GM12878 (cell line): ENCODE data around the gene SLC27A5. TPM values are rescaled to one million over a fixed set of nuclear protein-coding genes. Genes with fewer than 3 reads are reported as not detected.
A peak's percentile ranks its signal among the peaks of the same experiment; 100 is the strongest.
"Not testable (repeated sequence)": the region's sequence is repeated elsewhere in the genome, so short reads cannot be mapped to it uniquely, and the experiment has no call there.

Experiments
- ATAC-seq: fragments of 200-7000 bp; cut with Tn5 transposase; 3 replicates; pipeline ENCODE4 v1.9.1; 2020; ENCODE audit warnings: mild to moderate bottlenecking, moderate library complexity
- BruUV-seq: library from RNA; stranded (reverse); fragments of 400-500 nt; replicated peaks from 2 replicates; lab custom pipeline; 2021; lab: Mats Ljungman, UMichigan
- CTCF ChIA-PET: fragments of 300-600 bp; sonication (Branson Sonifier 250); formaldehyde crosslinking; extraction: SDS; loops from one replicate; lab custom pipeline; 2021; ENCODE audit warnings: inconsistent platforms; lab: Yijun Ruan, JAX
- POLR2A ChIA-PET: fragments of 350-600 bp; formaldehyde crosslinking; extraction: SDS; loops from one replicate; lab custom pipeline; 2021; ENCODE audit warnings: inconsistent platforms; lab: Charles Lee
- RAD21 ChIA-PET: fragments of 300-600 bp; sonication (Branson Sonifier 250); formaldehyde crosslinking; loops from one replicate; lab custom pipeline; 2023; ENCODE audit warnings: antibody characterized with exemption; ENCODE audit not compliant: unreplicated experiment; lab: Charles Lee
- SMC1A ChIA-PET: fragments of 300-600 bp; sonication (Branson Sonifier 250); formaldehyde crosslinking; loops from one replicate; lab custom pipeline; 2023; ENCODE audit not compliant: unreplicated experiment, uncharacterized antibody; lab: Charles Lee
- DNase-seq: peaks from one replicate; pipeline ENCODE4 v3.0.0-alpha.2; 2011; ENCODE audit warnings: low read depth, low spot score
- FAIRE-seq: peaks from 3 replicates; lab custom pipeline; 2011; peaks lifted over from hg19 to GRCh38; lab: Jason Lieb, UNC
- H2AFZ ChIP-seq: 2 replicates; pipeline ENCODE4 v1.6.0; 2011; ENCODE audit warnings: low read depth, low read length, control low read depth; ENCODE audit not compliant: control insufficient read depth
- H3K27ac ChIP-seq: 2 replicates; pipeline ENCODE4 v1.5.1; 2011; ENCODE audit warnings: control low read depth; ENCODE audit not compliant: control insufficient read depth, insufficient read depth
- H3K27me3 ChIP-seq, 2 experiments: replicated peaks in 1 of 2; 2 replicates each; pipeline versions ENCODE4 v1.6.0 to v1.6.1; 2011; ENCODE audit warnings: low read length in 1 of 2; ENCODE audit not compliant: control insufficient read depth in 2 of 2, insufficient read depth in 2 of 2
- H3K36me3 ChIP-seq, 2 experiments: 2 replicates each; pipeline ENCODE4 v1.5.1; 2011; ENCODE audit warnings: low read length in 1 of 2; ENCODE audit not compliant: control insufficient read depth in 2 of 2, insufficient read depth in 2 of 2
- H3K4me1 ChIP-seq: 2 replicates; pipeline ENCODE4 v1.6.1; 2011; ENCODE audit warnings: mild to moderate bottlenecking, low read length, moderate library complexity, mixed read lengths; ENCODE audit not compliant: control insufficient read depth, insufficient read depth
- H3K4me2 ChIP-seq: 2 replicates; pipeline ENCODE4 v1.6.0; 2011; ENCODE audit warnings: control low read depth; ENCODE audit not compliant: control insufficient read depth, insufficient read depth
- H3K4me3 ChIP-seq: fragments of 200-600 bp; sonication (generic); 2 replicates; pipeline ENCODE4 v1.5.1; 2016
- H3K79me2 ChIP-seq: 2 replicates; pipeline ENCODE4 v1.6.0; 2011; ENCODE audit warnings: low read length; ENCODE audit not compliant: control insufficient read depth, insufficient read depth
- H3K9ac ChIP-seq: 2 replicates; pipeline ENCODE4 v1.8.0; 2011; ENCODE audit warnings: low read length, control low read depth, mixed read lengths; ENCODE audit not compliant: control insufficient read depth, insufficient read depth
- H3K9me3 ChIP-seq: replicated peaks from 3 replicates; pipeline ENCODE4 v1.5.1; 2011; ENCODE audit warnings: mild to moderate bottlenecking, low read length; ENCODE audit not compliant: control insufficient read depth, insufficient read depth
- H4K20me1 ChIP-seq: 2 replicates; pipeline ENCODE4 v1.6.0; 2011; ENCODE audit not compliant: control insufficient read depth, insufficient read depth
- EED ChIP-seq: sonication (generic); IDR thresholded peaks from 2 replicates; pipeline ENCODE4 v1.6.1; 2016; ENCODE audit warnings: antibody characterized with exemption, low read depth
- MTA3 ChIP-seq: IDR thresholded peaks from 2 replicates; pipeline ENCODE4 v1.6.1; 2012; ENCODE audit warnings: low read length, inconsistent platforms, borderline replicate concordance
- MYB ChIP-seq: fragments of 150-350 bp; IDR thresholded peaks from 2 replicates; pipeline ENCODE4 v1.6.1; 2014; ENCODE audit warnings: mild to moderate bottlenecking, low read depth, low read length, borderline replicate concordance
- MYC ChIP-seq: IDR thresholded peaks from 2 replicates; pipeline ENCODE4 v1.6.1; 2011; ENCODE audit warnings: mild to moderate bottlenecking, low read length, moderate library complexity, inconsistent platforms; ENCODE audit not compliant: insufficient read depth, insufficient replicate concordance, insufficient read length, severe bottlenecking
- NBN ChIP-seq: fragments of 450-650 bp; IDR thresholded peaks from 2 replicates; pipeline ENCODE4 v1.6.1; 2016
- PRDM15 ChIP-seq: fragments of 450-650 bp; formaldehyde crosslinking; IDR thresholded peaks from 2 replicates; pipeline ENCODE4 v1.4.0; 2020; ENCODE audit warnings: mild to moderate bottlenecking, moderate library complexity
- RELB ChIP-seq: fragments of 450-650 bp; IDR thresholded peaks from 2 replicates; pipeline ENCODE4 v1.6.1; 2017; ENCODE audit warnings: low read depth, mild to moderate bottlenecking, moderate library complexity
- SMARCA5 ChIP-seq: fragments of 450-650 bp; IDR thresholded peaks from 2 replicates; pipeline ENCODE4 v1.6.1; 2017; ENCODE audit warnings: mild to moderate bottlenecking
- WGBS: methylation state at CpG from one replicate; pipeline ENCODE4 v1.1.6; 2016; ENCODE audit warnings: low lambda C conversion rate; ENCODE audit not compliant: insufficient replicate concordance, insufficient coverage; ENCODE audit errors: missing lambda C conversion rate; 5-methylcytosine and 5-hydroxymethylcytosine counted together
- in situ Hi-C: fragments of 300-500 bp; cut with MboI; formaldehyde crosslinking; loops from 9 replicates; pipeline ENCODE4 v1.14.3; 2018; ENCODE audit warnings: mixed read lengths
- intact Hi-C: fragments of 100-400 bp; cut with micrococcal nuclease; formaldehyde crosslinking; loops from one replicate; pipeline ENCODE4 v1.14.2; 2022; ENCODE audit not compliant: unreplicated experiment
- polyA plus RNA-seq, 11 experiments: library from polyadenylated mRNA; depleted of rRNA in 4 of 11; unstranded in 6 of 11; stranded (reverse) in 5 of 11; fragments of >200 nt; fragmentation: Nextera tagmentation in 4 of 11; fragmentation: Illumina TruSeq in 1 of 11; extraction: Ambion mirVana in 4 of 11; extraction: Trizol in 1 of 11; gene quantifications; 1 replicate in 1 of 11; 2 replicates in 10 of 11; pipeline versions ENCODE4 v1.2.1 to v1.2.3, GENCODE V29; 2011 to 2016; ENCODE audit warnings: inconsistent platforms in 2 of 11, missing spikeins in 2 of 11, low read depth in 1 of 11
- total RNA-seq, 4 experiments: library from RNA; depleted of rRNA in 3 of 4; stranded (reverse); fragments of >200 nt in 3 of 4; fragmentation: Illumina TruSeq in 1 of 4; extraction: Trizol in 1 of 4; gene quantifications; 2 replicates each; pipeline versions ENCODE4 v1.2.1 to v1.2.3, GENCODE V29; 2013 to 2021

SLC27A5 gene
- total and polyA plus RNA-seq, 10 of the 15 experiments (the other 5 are each of a cell fraction or from before 2014, with no cell fraction given) = 21.2 to 127 (median 31.8) TPM

GRCh38 chr19:58543826-58544590 is 32.2 kb upstream of the SLC27A5 start, which contains the start of gene TRIM28 (continued):
- TF ChIP-seq PRDM15 (CRISPR knock-in tag) = no peak
- no peak for TF ChIP-seq MYB
- peak; percentile 87 for TF ChIP-seq SMARCA5
- peak; percentile 83 for TF ChIP-seq RELB
- peak; percentile 58; the same call in 1 of the 2 replicates for TF ChIP-seq EED
- peak; percentile 100 for TF ChIP-seq NBN
- TF ChIP-seq MTA3 = no peak
- peak; percentile 25 for TF ChIP-seq MYC

GRCh38 chr19:58542641-58543372 is 31.0 kb upstream of the SLC27A5 start:
- H3K4me1 ChIP-seq, H3K27ac ChIP-seq, in situ Hi-C loops, H3K4me2 ChIP-seq, intact Hi-C loops, H3K9ac ChIP-seq, BruUV-seq, FAIRE-seq, H2AFZ ChIP-seq, DNase-seq, H3K4me3 ChIP-seq, ATAC-seq, H3K27me3 ChIP-seq, H3K9me3 ChIP-seq: not testable (repeated sequence)
- Histone ChIP-seq H4K20me1 (peaks cover 19% of the 10 kb centered on the region), H3K36me3 (peaks cover 8 to 16% of the 10 kb centered on the region in 2 experiments; a peak in 3 of 4 replicates), H3K79me2 (peaks cover 33% of the 10 kb centered on the region)
- ChIA-PET POLR2A (interaction anchor here (0.6 to 3.6 kb wide), 6 partner anchors 12 to 180 kb away, joined by 3 to 41 read pairs (median 12); partner anchors contain the start of genes CHMP2A, ZBTB45 and ZNF497), RAD21 (interaction anchor here (1.4 to 2.6 kb wide), 2 partner anchors 12 to 22 kb away, joined by 9 to 25 read pairs; partner anchors contain the start of genes CHMP2A and ZBTB45), SMC1A (interaction anchor here (1.9 kb wide), 1 partner anchor 22 kb away, joined by 14 read pairs; the partner anchor contains the start of gene ZBTB45), CTCF (interaction anchor here (1.7 kb wide), 1 partner anchor 33 kb away, joined by 4 read pairs; no protein-coding TSS in a partner anchor)
- WGBS = 65% methylated on average over 18 of the region's 18 CpGs

GRCh38 chr19:58539169-58539559 is 27.4 kb upstream of the SLC27A5 start:
- intact Hi-C loops, H3K9ac ChIP-seq, H3K79me2 ChIP-seq, H3K27me3 ChIP-seq, CTCF ChIA-PET, H2AFZ ChIP-seq, ATAC-seq, RAD21 ChIA-PET, H3K27ac ChIP-seq, H4K20me1 ChIP-seq, H3K4me3 ChIP-seq, H3K36me3 ChIP-seq, FAIRE-seq, H3K9me3 ChIP-seq, POLR2A ChIA-PET, in situ Hi-C loops, H3K4me2 ChIP-seq, BruUV-seq, SMC1A ChIA-PET, H3K4me1 ChIP-seq, DNase-seq: not testable (repeated sequence)
